C4-2B (cell line): ENCODE data around the gene PTPRR.

Experiments
- H3K27ac ChIP-seq: fragments of 450-650 bp; 2 replicates; pipeline ENCODE4 v1.5.1; 2017
- ZFX ChIP-seq: fragments of 450-650 bp; IDR thresholded peaks from 2 replicates; pipeline ENCODE4 v1.6.1; 2017
- TF ChIP-seq, protein P1 (sequence below): fragments of 450-650 bp; conservative IDR thresholded peaks from 2 replicates; pipeline ENCODE4 v1.5.1; 2017; ENCODE audit warnings: mild to moderate bottlenecking

The PTPRR gene

GRCh38 chr12:70722584-70723343 is 197.8 kb downstream of the PTPRR start:
- H3K27ac ChIP-seq = no peak overlapping the region
- TF ChIP-seq, protein P1, sequence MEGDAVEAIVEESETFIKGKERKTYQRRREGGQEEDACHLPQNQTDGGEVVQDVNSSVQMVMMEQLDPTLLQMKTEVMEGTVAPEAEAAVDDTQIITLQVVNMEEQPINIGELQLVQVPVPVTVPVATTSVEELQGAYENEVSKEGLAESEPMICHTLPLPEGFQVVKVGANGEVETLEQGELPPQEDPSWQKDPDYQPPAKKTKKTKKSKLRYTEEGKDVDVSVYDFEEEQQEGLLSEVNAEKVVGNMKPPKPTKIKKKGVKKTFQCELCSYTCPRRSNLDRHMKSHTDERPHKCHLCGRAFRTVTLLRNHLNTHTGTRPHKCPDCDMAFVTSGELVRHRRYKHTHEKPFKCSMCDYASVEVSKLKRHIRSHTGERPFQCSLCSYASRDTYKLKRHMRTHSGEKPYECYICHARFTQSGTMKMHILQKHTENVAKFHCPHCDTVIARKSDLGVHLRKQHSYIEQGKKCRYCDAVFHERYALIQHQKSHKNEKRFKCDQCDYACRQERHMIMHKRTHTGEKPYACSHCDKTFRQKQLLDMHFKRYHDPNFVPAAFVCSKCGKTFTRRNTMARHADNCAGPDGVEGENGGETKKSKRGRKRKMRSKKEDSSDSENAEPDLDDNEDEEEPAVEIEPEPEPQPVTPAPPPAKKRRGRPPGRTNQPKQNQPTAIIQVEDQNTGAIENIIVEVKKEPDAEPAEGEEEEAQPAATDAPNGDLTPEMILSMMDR = no peak
- TF ChIP-seq ZFX = no peak

DNA sequence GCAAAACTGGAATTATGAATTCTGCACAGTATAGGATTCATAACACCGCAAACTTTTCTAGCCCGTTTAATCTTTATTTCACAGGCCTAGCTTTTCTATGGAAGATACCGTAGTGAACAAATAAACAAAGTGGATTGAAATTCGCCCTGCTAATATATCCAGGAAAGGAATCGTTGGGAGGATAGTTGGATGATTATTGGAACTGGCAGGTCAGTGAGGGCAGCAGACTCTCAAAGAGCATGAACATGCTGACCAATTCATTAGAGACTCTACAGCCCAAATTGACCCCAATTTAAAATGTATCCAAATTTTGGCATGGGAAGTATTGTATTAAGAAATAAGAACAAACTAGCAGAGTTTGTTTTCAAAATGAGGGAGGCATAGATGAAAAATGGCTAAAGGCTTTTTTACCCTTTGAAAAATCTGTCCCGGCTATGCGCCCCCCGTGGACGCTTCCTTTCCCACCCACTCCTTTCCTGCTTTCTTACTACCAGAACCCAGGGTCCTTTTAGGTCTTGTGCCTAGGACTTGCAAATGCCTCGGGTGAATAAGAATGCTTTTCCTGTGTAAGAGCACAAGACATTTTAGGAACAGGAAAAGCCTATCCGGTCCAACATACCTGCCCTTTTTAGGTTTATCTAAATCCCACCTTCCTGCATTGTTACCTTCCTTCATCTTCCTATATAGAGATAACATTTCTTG is 198.7 kb downstream of the PTPRR start:
- no peak overlapping the region for H3K27ac ChIP-seq
- TF ChIP-seq, protein P1 = no peak
- TF ChIP-seq ZFX = no peak

GRCh38 chr12:70721216-70721615 is 199.3 kb downstream of the PTPRR start:
- H3K27ac ChIP-seq = no peak overlapping the region
- TF ChIP-seq, protein P1 = no peak
- TF ChIP-seq ZFX = no peak

DNA sequence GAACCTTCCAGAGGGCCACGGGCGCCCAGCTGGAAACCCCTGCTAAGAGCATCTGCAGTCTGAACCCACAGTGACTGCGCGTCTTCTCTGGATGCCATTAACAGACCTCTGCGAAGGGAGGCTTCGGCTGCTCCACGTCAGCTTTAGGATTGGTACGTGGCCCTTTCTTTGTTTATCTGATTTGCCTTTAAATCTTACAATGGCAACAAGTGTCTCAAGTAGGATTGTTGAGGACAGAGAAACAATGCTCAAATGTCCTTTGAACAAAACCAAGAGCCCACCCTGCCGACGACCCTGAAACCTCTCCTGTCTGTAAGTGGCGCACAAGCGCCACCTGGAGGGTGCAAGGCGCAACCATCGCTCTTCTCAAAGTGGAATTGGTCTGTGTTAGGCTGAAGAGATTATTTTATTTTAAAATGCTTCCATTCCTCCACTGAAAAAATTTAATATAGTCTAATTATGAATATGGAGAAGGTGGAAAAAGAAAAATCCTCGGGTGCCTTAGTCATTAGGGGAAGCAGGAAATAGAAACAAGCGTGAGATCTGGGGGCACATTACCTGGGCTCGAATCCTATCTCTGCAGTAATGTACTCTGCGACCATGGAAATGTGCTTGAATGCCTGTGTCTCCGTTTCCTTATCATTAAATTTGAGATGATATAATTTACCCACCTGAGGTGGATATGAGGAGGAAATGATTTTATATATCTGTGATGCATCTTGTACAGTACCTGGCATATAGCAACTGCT is 200.7 kb downstream of the PTPRR start:
- no peak for TF ChIP-seq ZFX
- TF ChIP-seq, protein P1 = peak; percentile 94
- H3K27ac ChIP-seq = no peak overlapping the region

DNA sequence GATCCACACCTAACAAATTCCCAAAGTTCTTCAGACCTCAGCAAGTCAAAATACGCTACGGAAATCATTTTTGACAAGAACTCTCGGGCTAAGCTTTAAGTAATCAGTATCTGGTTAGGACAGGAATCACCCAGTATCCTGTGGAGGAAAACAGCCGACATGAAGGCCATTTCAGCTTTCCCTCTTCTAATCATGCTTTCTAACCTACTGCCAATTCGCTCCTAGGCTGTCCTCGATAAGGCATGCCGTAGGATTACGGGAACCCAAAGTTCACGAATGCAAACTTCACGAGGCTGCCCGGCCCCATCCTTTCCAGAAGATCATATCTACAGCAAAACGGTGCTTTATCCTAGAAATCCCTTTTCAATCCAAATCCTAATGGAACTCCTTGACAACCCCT is 201.5 kb downstream of the PTPRR start:
- no peak overlapping the region for H3K27ac ChIP-seq
- TF ChIP-seq, protein P1 = no peak
- no peak for TF ChIP-seq ZFX

- no peak overlapping the region for H3K27ac ChIP-seq
- TF ChIP-seq ZFX = no peak
- TF ChIP-seq, protein P1 = no peak
These were observed 208.7 kb downstream of the PTPRR start for GRCh38 chr12:70711831-70712230.

DNA sequence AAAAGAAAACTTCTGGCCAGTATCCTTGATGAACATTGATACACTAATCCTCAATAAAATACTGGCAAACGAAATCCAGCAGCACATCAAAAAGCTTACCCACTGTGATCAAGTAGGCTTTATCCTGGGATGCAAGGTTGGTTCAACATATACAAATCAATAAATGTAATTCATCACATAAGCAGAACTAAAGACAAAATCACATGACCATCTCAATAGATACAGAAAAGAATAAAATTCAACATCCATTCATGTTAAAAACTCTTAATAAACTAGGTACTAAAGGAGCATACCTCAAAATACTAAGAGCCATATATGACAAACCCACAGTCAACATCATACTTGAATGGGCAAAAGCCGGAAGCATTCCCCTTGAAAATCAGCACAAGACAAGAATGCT is 211.5 kb downstream of the PTPRR start:
- H3K27ac ChIP-seq = no peak overlapping the region
- TF ChIP-seq ZFX = no peak
- TF ChIP-seq, protein P1 = no peak
